Ishikawa (cell line): ENCODE measurements around the gene TBC1D22A.

Source experiments
- EP300 ChIP-seq: IDR thresholded peaks from 2 replicates; pipeline ENCODE4 v1.6.1; 2012; ENCODE audit warnings: borderline replicate concordance
- REST ChIP-seq: IDR thresholded peaks from 2 replicates; pipeline ENCODE4 v1.6.1; 2012; ENCODE audit warnings: low read depth, mild to moderate bottlenecking
- TAF1 ChIP-seq: IDR thresholded peaks from 2 replicates; pipeline ENCODE4 v1.6.1; 2012; ENCODE audit warnings: low read depth, mild to moderate bottlenecking
- TCF12 ChIP-seq: IDR thresholded peaks from 2 replicates; pipeline ENCODE4 v1.6.1; 2012; ENCODE audit warnings: low read depth
- TEAD4 ChIP-seq: IDR thresholded peaks from 2 replicates; pipeline ENCODE4 v1.6.1; 2012

GRCh38 chr22:46916886-46917770, 154.7 kb downstream of the TBC1D22A start:
- TF ChIP-seq TEAD4 (no peak), EP300 (no peak), TAF1 (no peak), TCF12 (no peak), REST (no peak)
